Neural progenitor cell (in vitro differentiated cells): ENCODE data around the gene DNAJC13.

Experiments
- EZH2 ChIP-seq: fragments of 200-600 bp; sonication (generic); IDR thresholded peaks from 2 replicates; pipeline ENCODE4 v1.6.1; 2017; ENCODE audit warnings: antibody characterized with exemption, mild to moderate bottlenecking, moderate library complexity
- EZH2phosphoT487 ChIP-seq: fragments of 200-600 bp; sonication (generic); IDR thresholded peaks from 2 replicates; pipeline ENCODE4 v1.6.1; 2017; ENCODE audit warnings: antibody characterized with exemption
- TF ChIP-seq, protein P1 (sequence below): fragments of 200-600 bp; sonication (generic); IDR thresholded peaks from 2 replicates; pipeline ENCODE4 v1.5.1; 2017; ENCODE audit warnings: antibody characterized with exemption, mild to moderate bottlenecking

DNA sequence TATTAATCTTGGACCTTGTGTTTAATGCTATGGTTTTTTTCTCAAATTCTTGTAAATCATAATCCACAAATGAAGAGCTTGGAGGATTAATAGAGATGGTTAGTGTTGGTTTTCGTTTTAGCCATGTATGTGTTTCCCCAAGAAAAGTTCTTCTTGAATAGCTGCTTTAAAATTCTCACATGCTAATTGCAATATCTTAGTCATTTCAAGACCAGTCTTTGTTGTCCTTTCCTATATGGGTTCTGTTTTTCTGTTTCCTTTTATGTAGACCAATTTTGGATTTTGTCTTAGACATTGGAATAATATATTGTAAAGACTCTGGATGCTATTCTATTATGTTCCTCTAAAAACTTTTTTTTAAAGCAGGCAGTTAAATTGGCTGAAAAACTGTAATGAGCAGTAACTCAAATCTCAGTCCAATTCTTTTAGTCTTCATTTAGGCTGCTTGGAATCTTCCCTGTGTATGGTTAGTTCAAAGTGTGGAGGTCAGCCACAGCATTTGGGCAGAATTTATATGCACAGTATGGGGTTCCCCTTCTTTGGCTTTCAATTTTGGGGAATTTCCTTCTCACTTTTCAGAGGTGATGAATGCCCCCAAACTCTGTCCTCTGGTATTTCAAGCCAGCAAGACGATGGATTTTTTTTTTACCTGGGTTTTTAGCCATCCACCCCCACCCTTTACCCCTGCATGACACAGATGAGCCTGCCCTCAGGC lies 39.1 kb upstream of the DNAJC13 start:
- TF ChIP-seq, protein P1, sequence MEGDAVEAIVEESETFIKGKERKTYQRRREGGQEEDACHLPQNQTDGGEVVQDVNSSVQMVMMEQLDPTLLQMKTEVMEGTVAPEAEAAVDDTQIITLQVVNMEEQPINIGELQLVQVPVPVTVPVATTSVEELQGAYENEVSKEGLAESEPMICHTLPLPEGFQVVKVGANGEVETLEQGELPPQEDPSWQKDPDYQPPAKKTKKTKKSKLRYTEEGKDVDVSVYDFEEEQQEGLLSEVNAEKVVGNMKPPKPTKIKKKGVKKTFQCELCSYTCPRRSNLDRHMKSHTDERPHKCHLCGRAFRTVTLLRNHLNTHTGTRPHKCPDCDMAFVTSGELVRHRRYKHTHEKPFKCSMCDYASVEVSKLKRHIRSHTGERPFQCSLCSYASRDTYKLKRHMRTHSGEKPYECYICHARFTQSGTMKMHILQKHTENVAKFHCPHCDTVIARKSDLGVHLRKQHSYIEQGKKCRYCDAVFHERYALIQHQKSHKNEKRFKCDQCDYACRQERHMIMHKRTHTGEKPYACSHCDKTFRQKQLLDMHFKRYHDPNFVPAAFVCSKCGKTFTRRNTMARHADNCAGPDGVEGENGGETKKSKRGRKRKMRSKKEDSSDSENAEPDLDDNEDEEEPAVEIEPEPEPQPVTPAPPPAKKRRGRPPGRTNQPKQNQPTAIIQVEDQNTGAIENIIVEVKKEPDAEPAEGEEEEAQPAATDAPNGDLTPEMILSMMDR: no peak
- TF ChIP-seq EZH2phosphoT487 (no peak), EZH2 (no peak)
